AG04449 (cell line): ENCODE results near the gene HIPK2.

Source experiments
- CTCF ChIA-PET: fragments of 350-600 bp; formaldehyde crosslinking; extraction: SDS; loops from one replicate; lab custom pipeline; 2021; ENCODE audit warnings: antibody characterized with exemption; lab: Yijun Ruan, JAX
- POLR2A ChIA-PET: fragments of 400-600, 350-600 bp; formaldehyde crosslinking; extraction: SDS; loops from one replicate; lab custom pipeline; 2020; ENCODE audit warnings: antibody characterized with exemption, inconsistent platforms; lab: Yijun Ruan, JAX
- DNase-seq: peaks from one replicate; pipeline ENCODE4 v3.0.0-alpha.2; 2010; ENCODE audit warnings: low read depth, low spot score
- H3K4me3 ChIP-seq: 2 replicates; pipeline ENCODE4 v1.5.1; 2011; ENCODE audit warnings: low read depth, mild to moderate bottlenecking, control low read depth, low read length
- CTCF ChIP-seq: IDR thresholded peaks from one replicate; pipeline ENCODE4 v1.5.1; 2011; ENCODE audit warnings: mild to moderate bottlenecking, moderate library complexity, low read length, control low read depth, inconsistent platforms; ENCODE audit not compliant: insufficient read depth; ENCODE audit errors: missing control alignments

The HIPK2 gene

GRCh38 chr7:139655305-139655704 is 122.5 kb downstream of the HIPK2 start:
- no peak for DNase-seq
- TF ChIP-seq CTCF, result no peak
- no peak overlapping the region for H3K4me3 ChIP-seq
- ChIA-PET CTCF (interaction anchor here (0.9 to 3.6 kb wide), 2 partner anchors 9 to 90 kb away, joined by 3 to 32 read pairs; no protein-coding TSS in a partner anchor), POLR2A (no interaction called here)

- TF ChIP-seq CTCF, result no peak
- no peak for DNase-seq
- CTCF ChIA-PET, result interaction anchor here (0.9 to 3.6 kb wide), 2 partner anchors 8 to 91 kb away, joined by 3 to 32 read pairs; no protein-coding TSS in a partner anchor
- no peak overlapping the region for H3K4me3 ChIP-seq
- POLR2A ChIA-PET, result no interaction called here
Measured at GRCh38 chr7:139654276-139655181, 123.3 kb downstream of the HIPK2 start.

- CTCF ChIA-PET, result interaction anchor here (1.0 to 2.5 kb wide), 6 partner anchors 8 to 351 kb away, joined by 3 to 6 read pairs (median 4); no protein-coding TSS in a partner anchor
- no peak for TF ChIP-seq CTCF
- DNase-seq, result no peak
- no peak overlapping the region for H3K4me3 ChIP-seq
- POLR2A ChIA-PET, result interaction anchor here (0.8 kb wide), 1 partner anchor 35 kb away, joined by 4 read pairs; no protein-coding TSS in a partner anchor
Measured at GRCh38 chr7:139651914-139652313, 125.9 kb downstream of the HIPK2 start.

GRCh38 chr7:139651308-139651707 is 126.5 kb downstream of the HIPK2 start:
- no peak overlapping the region for H3K4me3 ChIP-seq
- DNase-seq, result no peak
- CTCF ChIA-PET, result interaction anchor here (0.8 to 2.5 kb wide), 11 partner anchors 8 to 353 kb away, joined by 3 to 6 read pairs (median 3); no protein-coding TSS in a partner anchor
- POLR2A ChIA-PET, result interaction anchor here (0.8 kb wide), 1 partner anchor 34 kb away, joined by 4 read pairs; no protein-coding TSS in a partner anchor
- no peak for TF ChIP-seq CTCF

GRCh38 chr7:139650429-139651100 is 127.2 kb downstream of the HIPK2 start:
- ChIA-PET POLR2A (no interaction called here), CTCF (interaction anchor here (0.8 to 2.5 kb wide), 9 partner anchors 8 to 354 kb away, joined by 3 to 6 read pairs (median 5); no protein-coding TSS in a partner anchor)

More at GRCh38 chr7:139650429-139651100, 127.2 kb downstream of the HIPK2 start:
- no peak for DNase-seq
- no peak for TF ChIP-seq CTCF
- no peak overlapping the region for H3K4me3 ChIP-seq
